ENCODE data around the gene FAM20C. TPM values are rescaled to one million over a fixed set of nuclear protein-coding genes. Genes with fewer than 3 reads are reported as not detected.

Gene FAM20C
- total RNA-seq, 1 donor from 2014 or later: 10.0 TPM

DNA sequence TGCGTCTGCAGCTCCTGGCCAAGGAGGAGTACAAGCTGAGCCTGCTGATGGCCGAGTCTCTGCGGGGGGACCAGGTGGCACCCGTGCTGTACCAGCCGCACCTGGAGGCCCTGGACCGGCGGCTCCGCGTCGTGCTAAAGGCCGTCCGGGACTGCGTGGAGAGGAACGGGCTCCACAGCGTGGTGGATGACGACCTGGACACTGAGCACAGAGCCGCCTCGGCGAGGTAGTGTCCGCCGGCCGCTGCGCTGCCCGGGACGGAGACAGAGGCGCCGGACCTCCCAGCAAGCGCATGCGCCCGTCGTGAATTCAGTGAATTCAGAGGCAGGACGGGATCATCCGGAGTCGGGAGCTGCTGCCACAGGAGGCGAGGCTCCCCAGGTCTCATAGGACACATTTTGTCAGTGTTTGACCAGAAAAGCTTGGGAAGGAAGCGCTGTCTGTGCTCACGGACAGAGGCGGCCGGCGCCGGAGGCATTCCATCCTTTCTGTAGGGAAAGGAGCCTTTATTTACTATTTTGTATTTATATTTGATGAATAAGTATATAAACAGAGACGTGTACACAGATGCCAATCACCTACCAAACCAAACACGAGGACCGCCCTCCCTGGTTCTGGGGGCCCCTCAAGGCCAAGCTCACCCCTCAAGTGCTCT is 67.5 kb downstream of the FAM20C start:
- Histone ChIP-seq H3K36me3 (ENCODE audit: insufficient read depth, low read length) (no peaks in the 10 kb centered on the region), H4K20me1 (ENCODE audit: insufficient read depth, low read length) (peaks cover 8% of the 10 kb centered on the region), H3K27me3 (ENCODE audit: insufficient read depth, low read length) (no peaks in the 10 kb centered on the region), H3K79me2 (ENCODE audit: insufficient read depth, low read length) (no peaks in the 10 kb centered on the region), H3K4me1 (ENCODE audit: insufficient read depth, low read length) (no peaks in the 10 kb centered on the region), H3K9ac (ENCODE audit: low read length) (no peak overlapping the region), H3K4me3 (ENCODE audit: insufficient read depth, low read depth, low read length) (no peak overlapping the region), H3K27ac (ENCODE audit: low read depth, low read length) (no peak overlapping the region), H3K9me3 (ENCODE audit: insufficient read depth, low read depth, low read length) (peaks cover 12% of the 10 kb centered on the region), H2AFZ (ENCODE audit: low read depth, low read length) (no peak overlapping the region), H3K4me2 (ENCODE audit: low read length) (no peak overlapping the region)
- Mint-ChIP-seq H3K4me3 (ENCODE audit: unreplicated experiment) (no peak overlapping the region), H3K36me3 (ENCODE audit: low read depth, unreplicated experiment) (peaks cover 12% of the 10 kb centered on the region), H3K9me3 (ENCODE audit: unreplicated experiment) (peaks cover 22% of the 10 kb centered on the region), H3K27me3 (ENCODE audit: low read depth, unreplicated experiment) (no peaks in the 10 kb centered on the region), H3K4me1 (ENCODE audit: low read depth, unreplicated experiment) (no peaks in the 10 kb centered on the region), H3K27ac (ENCODE audit: unreplicated experiment) (no peak overlapping the region)
- FAIRE-seq: no peak
- TF ChIP-seq, protein P1, sequence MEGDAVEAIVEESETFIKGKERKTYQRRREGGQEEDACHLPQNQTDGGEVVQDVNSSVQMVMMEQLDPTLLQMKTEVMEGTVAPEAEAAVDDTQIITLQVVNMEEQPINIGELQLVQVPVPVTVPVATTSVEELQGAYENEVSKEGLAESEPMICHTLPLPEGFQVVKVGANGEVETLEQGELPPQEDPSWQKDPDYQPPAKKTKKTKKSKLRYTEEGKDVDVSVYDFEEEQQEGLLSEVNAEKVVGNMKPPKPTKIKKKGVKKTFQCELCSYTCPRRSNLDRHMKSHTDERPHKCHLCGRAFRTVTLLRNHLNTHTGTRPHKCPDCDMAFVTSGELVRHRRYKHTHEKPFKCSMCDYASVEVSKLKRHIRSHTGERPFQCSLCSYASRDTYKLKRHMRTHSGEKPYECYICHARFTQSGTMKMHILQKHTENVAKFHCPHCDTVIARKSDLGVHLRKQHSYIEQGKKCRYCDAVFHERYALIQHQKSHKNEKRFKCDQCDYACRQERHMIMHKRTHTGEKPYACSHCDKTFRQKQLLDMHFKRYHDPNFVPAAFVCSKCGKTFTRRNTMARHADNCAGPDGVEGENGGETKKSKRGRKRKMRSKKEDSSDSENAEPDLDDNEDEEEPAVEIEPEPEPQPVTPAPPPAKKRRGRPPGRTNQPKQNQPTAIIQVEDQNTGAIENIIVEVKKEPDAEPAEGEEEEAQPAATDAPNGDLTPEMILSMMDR (IDR thresholded peaks at IDR 0.05; ENCODE audit: insufficient read depth, low read depth, low read length): no peak
- no peak for TF ChIP-seq EZH2 (IDR thresholded peaks at IDR 0.05; ENCODE audit: insufficient read depth, low read length)
- no peak for DNase-seq (ENCODE audit: low read depth)

DNA sequence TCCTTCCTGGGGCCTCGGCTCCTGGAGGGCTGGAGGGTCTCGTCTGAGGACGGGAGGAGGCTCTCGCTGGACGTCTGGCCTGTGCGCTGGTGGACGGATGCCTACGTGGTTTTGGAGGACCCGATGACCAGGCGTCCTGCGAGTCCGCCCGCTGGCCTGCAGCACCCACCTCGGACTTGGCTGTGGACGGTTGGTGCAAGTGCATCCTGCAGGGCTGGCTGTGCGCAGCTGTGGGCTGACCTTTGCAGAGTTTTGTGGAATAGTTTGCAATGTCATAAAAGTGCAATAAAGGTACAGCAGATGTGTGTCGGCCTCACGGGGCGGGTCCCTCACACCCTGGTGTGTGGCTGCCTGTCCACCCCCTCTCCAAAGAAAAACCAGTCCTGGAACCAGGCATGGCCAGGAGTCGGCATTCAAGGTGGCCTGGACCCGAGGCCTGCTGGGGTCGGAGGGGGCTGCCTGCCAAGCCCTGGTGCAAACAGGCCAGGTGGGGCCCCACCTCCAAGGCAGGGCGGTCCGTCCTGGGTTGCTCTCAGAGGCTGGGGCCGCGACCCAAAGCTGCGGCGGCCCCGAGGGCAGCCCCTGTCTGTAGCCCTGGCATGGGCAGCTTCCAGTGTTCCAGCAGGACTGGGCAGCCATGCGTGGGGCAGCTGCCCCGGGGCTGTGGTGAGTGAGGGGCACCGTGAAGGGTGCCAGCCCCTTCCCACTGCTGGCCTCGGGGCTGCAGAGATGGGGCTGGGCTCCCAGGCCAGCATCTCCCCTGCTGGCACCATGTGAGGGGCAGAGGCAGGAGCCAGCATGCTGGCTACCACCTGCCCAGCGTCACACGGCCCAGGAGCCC is 68.3 kb downstream of the FAM20C start:
- TF ChIP-seq, protein P1 (IDR thresholded peaks at IDR 0.05; ENCODE audit: insufficient read depth, low read depth, low read length): no peak
- no peak for TF ChIP-seq EZH2 (IDR thresholded peaks at IDR 0.05; ENCODE audit: insufficient read depth, low read length)
- no peaks in the 10 kb centered on the region for H3K4me1 ChIP-seq (ENCODE audit: insufficient read depth, low read length)
- H2AFZ ChIP-seq (ENCODE audit: low read depth, low read length): no peak overlapping the region
- Mint-ChIP-seq H3K4me1 (ENCODE audit: low read depth, unreplicated experiment) (no peaks in the 10 kb centered on the region), H3K4me3 (ENCODE audit: unreplicated experiment) (no peak overlapping the region), H3K36me3 (ENCODE audit: low read depth, unreplicated experiment) (peaks cover 8% of the 10 kb centered on the region), H3K27me3 (ENCODE audit: low read depth, unreplicated experiment) (no peaks in the 10 kb centered on the region), H3K27ac (ENCODE audit: unreplicated experiment) (no peak overlapping the region), H3K9me3 (ENCODE audit: unreplicated experiment) (peaks cover 21% of the 10 kb centered on the region)
- peaks cover 5% of the 10 kb centered on the region for H4K20me1 ChIP-seq (ENCODE audit: insufficient read depth, low read length)
- FAIRE-seq (no peak), DNase-seq (ENCODE audit: low read depth) (no peak)
- no peaks in the 10 kb centered on the region for H3K79me2 ChIP-seq (ENCODE audit: insufficient read depth, low read length)
- no peak overlapping the region for H3K4me3 ChIP-seq (ENCODE audit: insufficient read depth, low read depth, low read length)
- no peaks in the 10 kb centered on the region for H3K27me3 ChIP-seq (ENCODE audit: insufficient read depth, low read length)
- no peak overlapping the region for H3K9ac ChIP-seq (ENCODE audit: low read length)
- H3K4me2 ChIP-seq (ENCODE audit: low read length): no peak overlapping the region
- H3K27ac ChIP-seq (ENCODE audit: low read depth, low read length): no peak overlapping the region
- no peaks in the 10 kb centered on the region for H3K36me3 ChIP-seq (ENCODE audit: insufficient read depth, low read length)
- H3K9me3 ChIP-seq (ENCODE audit: insufficient read depth, low read depth, low read length): peaks cover 12% of the 10 kb centered on the region

Data from astrocyte (in vitro differentiated cells and primary cell).